Keratinocyte (primary cell): ENCODE results near the gene HLA-DPA1. TPM values are rescaled to one million over a fixed set of nuclear protein-coding genes. Genes with fewer than 3 reads are reported as not detected.

ENCODE experiments used
- DNase-seq: peaks from one replicate; pipeline ENCODE4 v3.0.0-alpha.2; 2011; ENCODE audit warnings: low read depth, missing footprints, low spot score
- FAIRE-seq: peaks from 2 replicates; lab custom pipeline; 2011; peaks lifted over from hg19 to GRCh38; lab: Jason Lieb, UNC
- H2AFZ ChIP-seq: 2 replicates; pipeline ENCODE4 v1.6.0; 2012; ENCODE audit warnings: low read length, control low read depth, inconsistent platforms; ENCODE audit not compliant: control insufficient read depth
- H3K27ac ChIP-seq: 2 replicates; pipeline ENCODE4 v1.5.1; 2011; ENCODE audit warnings: low read length; ENCODE audit not compliant: control insufficient read depth, insufficient read depth
- H3K27me3 ChIP-seq: 3 replicates; pipeline ENCODE4 v1.6.0; 2011; ENCODE audit warnings: low read length; ENCODE audit not compliant: control insufficient read depth, insufficient read depth; ENCODE audit errors: extremely low read depth
- H3K36me3 ChIP-seq, 2 experiments: 2 replicates in 1 of 2; 3 replicates in 1 of 2; pipeline ENCODE4 v1.5.1; 2011; ENCODE audit warnings: low read length in 2 of 2, mild to moderate bottlenecking in 1 of 2; ENCODE audit not compliant: control insufficient read depth in 2 of 2, insufficient read depth in 2 of 2; ENCODE audit errors: extremely low read depth in 1 of 2
- H3K4me1 ChIP-seq: 3 replicates; pipeline ENCODE4 v1.5.1; 2011; ENCODE audit warnings: low read length; ENCODE audit not compliant: control insufficient read depth, insufficient read depth; ENCODE audit errors: extremely low read depth
- H3K4me2 ChIP-seq: 3 replicates; pipeline ENCODE4 v1.6.0; 2011; ENCODE audit warnings: low read depth, low read length; ENCODE audit not compliant: control insufficient read depth, insufficient read depth; ENCODE audit errors: extremely low read depth
- H3K4me3 ChIP-seq, 3 experiments: fragments of 200-600 bp in 1 of 3; sonication (generic) in 1 of 3; 2 replicates in 2 of 3; 3 replicates in 1 of 3; pipeline ENCODE4 v1.5.1; 2011 to 2016; ENCODE audit warnings: low read length in 3 of 3, mild to moderate bottlenecking in 3 of 3, control low read depth in 2 of 3, inconsistent platforms in 1 of 3, low read depth in 1 of 3, mixed read lengths in 1 of 3, mixed run types in 1 of 3, moderate library complexity in 1 of 3; ENCODE audit not compliant: control insufficient read depth in 2 of 3, insufficient read depth in 2 of 3; ENCODE audit errors: extremely low read depth in 1 of 3
- H3K79me2 ChIP-seq: 2 replicates; pipeline ENCODE4 v1.6.0; 2012; ENCODE audit warnings: low read length; ENCODE audit not compliant: control insufficient read depth, insufficient read depth
- H3K9ac ChIP-seq: 3 replicates; pipeline ENCODE4 v1.6.0; 2011; ENCODE audit warnings: low read length; ENCODE audit not compliant: control insufficient read depth, insufficient read depth; ENCODE audit errors: extremely low read depth
- H3K9me1 ChIP-seq: 3 replicates; pipeline ENCODE4 v1.6.0; 2011; ENCODE audit warnings: low read length; ENCODE audit not compliant: control insufficient read depth, insufficient read depth; ENCODE audit errors: extremely low read depth
- H3K9me3 ChIP-seq: 2 replicates; pipeline ENCODE4 v1.5.1; 2012; ENCODE audit warnings: low read depth, low read length; ENCODE audit not compliant: control insufficient read depth
- H4K20me1 ChIP-seq: 3 replicates; pipeline ENCODE4 v1.6.0; 2011; ENCODE audit warnings: low read length; ENCODE audit not compliant: control insufficient read depth, insufficient read depth; ENCODE audit errors: extremely low read depth
- EZH2 ChIP-seq: IDR thresholded peaks from one replicate; pipeline ENCODE4 v1.6.1; 2012; ENCODE audit warnings: inconsistent platforms, mild to moderate bottlenecking, low read length, moderate library complexity
- dilution Hi-C: fragments of 300-500 bp; cut with MboI; formaldehyde crosslinking; loops from one replicate; pipeline ENCODE4 v1.7.0; 2020; ENCODE audit warnings: low sequenced_read_pairs; ENCODE audit not compliant: extremely low pct_ligation_motif_present
- polyA plus RNA-seq, 5 experiments: library from polyadenylated mRNA; depleted of rRNA in 3 of 5; stranded (reverse) in 3 of 5; stranded (forward) in 1 of 5; unstranded in 1 of 5; fragments of >200 nt; gene quantifications; 1 replicate in 1 of 5; 2 replicates in 3 of 5; 3 replicates in 1 of 5; pipeline versions ENCODE4 v1.2.1 to v1.2.3, GENCODE V29; 2011 to 2012; ENCODE audit warnings: missing spikeins in 2 of 5, low read depth in 1 of 5, low replicate concordance in 1 of 5
- TF ChIP-seq, protein P1 (sequence below), 3 experiments: IDR thresholded peaks in 1 of 3; conservative IDR thresholded peaks in 1 of 3; optimal IDR thresholded peaks in 1 of 3; 2 replicates in 2 of 3; 3 replicates in 1 of 3; pipeline versions ENCODE3 to v1.5.1; 2011; ENCODE audit warnings: low read length in 3 of 3, mild to moderate bottlenecking in 3 of 3, moderate library complexity in 2 of 3, control low read depth in 1 of 3, inconsistent platforms in 1 of 3; ENCODE audit not compliant: insufficient read depth in 2 of 3; ENCODE audit errors: extremely low read depth in 1 of 3

Gene HLA-DPA1
- polyA plus RNA-seq, 1 donor (not counting 4 experiments of a cell fraction or from before 2014, with no cell fraction given), result 0.09 TPM

DNA sequence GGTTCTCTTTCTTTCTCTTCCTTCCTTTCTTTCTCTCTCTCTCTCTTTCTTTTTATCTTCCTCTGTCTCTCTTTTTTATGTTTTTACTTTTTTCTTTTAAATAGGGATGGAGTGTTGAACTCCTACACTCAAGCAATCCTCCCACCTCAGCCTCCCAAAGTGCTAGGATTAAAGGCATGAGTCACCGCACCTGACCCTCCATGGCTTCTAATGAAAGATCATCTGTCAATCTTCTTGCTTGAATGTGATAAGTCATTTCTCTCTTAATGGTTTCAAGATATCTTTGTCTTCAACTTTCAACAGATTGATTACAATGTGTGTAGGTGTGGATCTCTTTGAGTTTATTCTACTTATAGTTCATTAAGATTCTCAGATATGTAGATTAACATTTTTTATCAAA is 38.9 kb downstream of the HLA-DPA1 start:
- DNase-seq, result no peak
- Histone ChIP-seq H3K79me2 (no peaks in the 10 kb centered on the region), H3K27me3 (peaks cover 19% of the 10 kb centered on the region), H4K20me1 (no peaks in the 10 kb centered on the region), H3K4me1 (no peaks in the 10 kb centered on the region), H2AFZ (no peak overlapping the region), H3K4me3 (no peak overlapping the region), H3K9ac (no peak overlapping the region), H3K9me1 (no peaks in the 10 kb centered on the region), H3K4me2 (no peak overlapping the region), H3K9me3 (no peaks in the 10 kb centered on the region), H3K36me3 (no peaks in the 10 kb centered on the region), H3K27ac (no peak overlapping the region)
- dilution Hi-C loops, result no loop called here
- no peak for FAIRE-seq
- TF ChIP-seq, protein P1, sequence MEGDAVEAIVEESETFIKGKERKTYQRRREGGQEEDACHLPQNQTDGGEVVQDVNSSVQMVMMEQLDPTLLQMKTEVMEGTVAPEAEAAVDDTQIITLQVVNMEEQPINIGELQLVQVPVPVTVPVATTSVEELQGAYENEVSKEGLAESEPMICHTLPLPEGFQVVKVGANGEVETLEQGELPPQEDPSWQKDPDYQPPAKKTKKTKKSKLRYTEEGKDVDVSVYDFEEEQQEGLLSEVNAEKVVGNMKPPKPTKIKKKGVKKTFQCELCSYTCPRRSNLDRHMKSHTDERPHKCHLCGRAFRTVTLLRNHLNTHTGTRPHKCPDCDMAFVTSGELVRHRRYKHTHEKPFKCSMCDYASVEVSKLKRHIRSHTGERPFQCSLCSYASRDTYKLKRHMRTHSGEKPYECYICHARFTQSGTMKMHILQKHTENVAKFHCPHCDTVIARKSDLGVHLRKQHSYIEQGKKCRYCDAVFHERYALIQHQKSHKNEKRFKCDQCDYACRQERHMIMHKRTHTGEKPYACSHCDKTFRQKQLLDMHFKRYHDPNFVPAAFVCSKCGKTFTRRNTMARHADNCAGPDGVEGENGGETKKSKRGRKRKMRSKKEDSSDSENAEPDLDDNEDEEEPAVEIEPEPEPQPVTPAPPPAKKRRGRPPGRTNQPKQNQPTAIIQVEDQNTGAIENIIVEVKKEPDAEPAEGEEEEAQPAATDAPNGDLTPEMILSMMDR (optimal IDR thresholded peaks at IDR 0.05 in 1 of 3, IDR thresholded peaks at IDR 0.05 in 1 of 3, conservative IDR thresholded peaks at IDR 0.05 in 1 of 3; ENCODE audit: extremely low read depth in 1 of 3, insufficient read depth in 2 of 3, low read length in 3 of 3), result no peak
- TF ChIP-seq EZH2, result no peak

DNA sequence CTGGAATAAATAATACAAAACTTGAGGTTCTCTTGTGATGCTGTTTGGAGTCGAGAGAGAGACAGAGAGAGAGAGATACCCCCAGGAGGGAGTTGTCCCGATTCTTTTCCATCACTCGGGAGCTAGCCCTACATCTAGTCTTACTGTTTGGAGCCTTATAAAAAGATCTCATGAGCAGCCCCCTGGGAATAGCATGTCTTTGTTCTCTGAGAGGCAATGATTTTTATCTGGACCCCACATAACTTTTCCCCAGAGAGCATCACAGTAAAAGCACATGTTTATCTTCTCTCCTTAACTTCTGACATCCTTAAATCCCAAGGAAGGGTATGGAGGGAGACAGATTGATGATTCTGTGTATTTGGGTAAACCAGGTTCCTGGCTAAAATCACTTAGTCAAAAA is 43.2 kb downstream of the HLA-DPA1 start:
- Histone ChIP-seq H3K9me3 (no peaks in the 10 kb centered on the region), H3K36me3 (no peaks in the 10 kb centered on the region), H3K79me2 (no peaks in the 10 kb centered on the region), H3K4me3 (no peak overlapping the region), H3K4me1 (no peaks in the 10 kb centered on the region), H3K4me2 (no peak overlapping the region), H3K27ac (no peak overlapping the region), H4K20me1 (no peaks in the 10 kb centered on the region), H3K9me1 (no peaks in the 10 kb centered on the region), H3K27me3 (peaks cover 16% of the 10 kb centered on the region), H2AFZ (no peak overlapping the region), H3K9ac (no peak overlapping the region)
- FAIRE-seq (no peak), DNase-seq (no peak)
- dilution Hi-C loops, result no loop called here
- no peak for TF ChIP-seq EZH2
- TF ChIP-seq, protein P1 (optimal IDR thresholded peaks at IDR 0.05 in 1 of 3, IDR thresholded peaks at IDR 0.05 in 1 of 3, conservative IDR thresholded peaks at IDR 0.05 in 1 of 3; ENCODE audit: extremely low read depth in 1 of 3, insufficient read depth in 2 of 3, low read length in 3 of 3), result no peak
